HG03469 (cell line): ENCODE results near the gene TTYH3.

ENCODE experiments used
- ATAC-seq: cut with Tn5 transposase; IDR thresholded peaks from one replicate; pipeline ENCODE4 v1.9.1; 2021; ENCODE audit warnings: mild to moderate bottlenecking, moderate library complexity, moderate number of reproducible peaks; ENCODE audit not compliant: unreplicated experiment

The TTYH3 gene

GRCh38 chr7:2633538-2634266 is 1.9 kb downstream of the TTYH3 start:
- ATAC-seq = no peak

GRCh38 chr7:2634267-2635145 is 2.7 kb downstream of the TTYH3 start:
- ATAC-seq = no peak

- ATAC-seq = no peak
Measured at GRCh38 chr7:2635148-2635668, 3.4 kb downstream of the TTYH3 start.

GRCh38 chr7:2635810-2636701 is 4.3 kb downstream of the TTYH3 start:
- no peak for ATAC-seq

- ATAC-seq = no peak
Measured at GRCh38 chr7:2637066-2637471, 5.3 kb downstream of the TTYH3 start.

- ATAC-seq = no peak
Measured at GRCh38 chr7:2637505-2638223, 5.9 kb downstream of the TTYH3 start.

- ATAC-seq = no peak
Measured at GRCh38 chr7:2638224-2638991, 6.6 kb downstream of the TTYH3 start.

- ATAC-seq = no peak
Measured at GRCh38 chr7:2639181-2639681, 7.4 kb downstream of the TTYH3 start.

- ATAC-seq = no peak
Measured at GRCh38 chr7:2639695-2640481, 8.1 kb downstream of the TTYH3 start.

GRCh38 chr7:2640482-2640830 is 8.7 kb downstream of the TTYH3 start:
- no peak for ATAC-seq

GRCh38 chr7:2640846-2641316 is 9.1 kb downstream of the TTYH3 start:
- no peak for ATAC-seq

- no peak for ATAC-seq
Measured at GRCh38 chr7:2641406-2642393, 9.9 kb downstream of the TTYH3 start.

- ATAC-seq = no peak
Measured at GRCh38 chr7:2643386-2644219, 11.8 kb downstream of the TTYH3 start.

GRCh38 chr7:2644220-2644561 is 12.4 kb downstream of the TTYH3 start:
- ATAC-seq = no peak

- no peak for ATAC-seq
Measured at GRCh38 chr7:2644562-2645273, 12.9 kb downstream of the TTYH3 start.
